A549 (cell line): ENCODE results near the gene S100A12. TPM values are rescaled to one million over a fixed set of nuclear protein-coding genes. Genes with fewer than 3 reads are reported as not detected.
"Not testable (repeated sequence)": the region's sequence is repeated elsewhere in the genome, so short reads cannot be mapped to it uniquely, and the experiment has no call there.

Experiments
- ATAC-seq, 2 experiments: fragments of 200-7000 bp in 1 of 2; fragments of >200 bp in 1 of 2; cut with Nextera tagmentation in 1 of 2; cut with Tn5 transposase in 1 of 2; 3 replicates each; pipeline versions ENCODE4 v1.8.0 to v1.9.1; 2018 to 2020; ENCODE audit warnings: mild to moderate bottlenecking in 1 of 2, moderate library complexity in 1 of 2
- CTCF ChIA-PET: fragments of 300-600 bp; sonication (Branson Sonifier 250); formaldehyde crosslinking; extraction: SDS; loops from one replicate; lab custom pipeline; 2021; ENCODE audit warnings: antibody characterized with exemption, inconsistent platforms; lab: Yijun Ruan, JAX
- POLR2A ChIA-PET: fragments of 350-600 bp; formaldehyde crosslinking; extraction: SDS; loops from one replicate; lab custom pipeline; 2021; ENCODE audit warnings: antibody characterized with exemption, inconsistent platforms; lab: Yijun Ruan, JAX
- DNase-seq, 2 experiments: peaks; one replicate each; pipeline versions ENCODE4 v3.0.0 to v3.0.0-alpha.2; 2011 to 2016; ENCODE audit warnings: low read depth in 1 of 2, low spot score in 1 of 2
- FAIRE-seq: peaks from 2 replicates; lab custom pipeline; 2011; peaks lifted over from hg19 to GRCh38; lab: Jason Lieb, UNC
- H3K27ac ChIP-seq, 2 experiments: fragments of >200 bp; sonication (Bioruptor Twin); formaldehyde crosslinking; 3 replicates each; pipeline ENCODE4 v1.5.1; 2016 to 2017
- H3K4me1 ChIP-seq: fragments of >200 bp; sonication (Bioruptor Twin); formaldehyde crosslinking; 3 replicates; pipeline ENCODE4 v1.6.1; 2016
- H3K4me2 ChIP-seq: fragments of >200 bp; sonication (Bioruptor Twin); formaldehyde crosslinking; 3 replicates; pipeline ENCODE4 v1.6.1; 2016
- H3K4me3 ChIP-seq: fragments of >200 bp; sonication (Bioruptor Twin); formaldehyde crosslinking; 3 replicates; pipeline ENCODE4 v1.5.1; 2016
- H3K9me3 ChIP-seq: fragments of >200 bp; sonication (Bioruptor Twin); formaldehyde crosslinking; 3 replicates; pipeline ENCODE4 v1.6.1; 2016
- CBX8 ChIP-seq: fragments of 200-600 bp; sonication (generic); IDR thresholded peaks from 2 replicates; pipeline ENCODE4 v1.6.1; 2016
- CEBPB ChIP-seq, 2 experiments: fragments of >200 bp in 1 of 2; sonication (Bioruptor Twin) in 1 of 2; formaldehyde crosslinking in 1 of 2; IDR thresholded peaks; 2 replicates each; pipeline ENCODE4 v1.6.1; 2012 to 2016
- EHF ChIP-seq: fragments of 250-450 bp; sonication (Bioruptor Pico); IDR thresholded peaks from 2 replicates; pipeline ENCODE4 v1.5.0; 2020; ENCODE audit warnings: mild to moderate bottlenecking
- EP300 ChIP-seq, 2 experiments: fragments of >200 bp; sonication (Bioruptor Twin); formaldehyde crosslinking; IDR thresholded peaks; 2 replicates in 1 of 2; 3 replicates in 1 of 2; pipeline ENCODE4 v1.6.1; 2016 to 2017
- ESRRA ChIP-seq: fragments of 150-350 bp; IDR thresholded peaks from 2 replicates; pipeline ENCODE4 v1.6.1; 2014; ENCODE audit warnings: mild to moderate bottlenecking, low read length, borderline replicate concordance
- FOSL2 ChIP-seq, 2 experiments: fragments of 450-650 bp in 1 of 2; fragments of >200 bp in 1 of 2; sonication (Bioruptor Twin) in 1 of 2; formaldehyde crosslinking; IDR thresholded peaks; 2 replicates each; pipeline versions ENCODE4 v1.5.0 to v1.6.1; 2016 to 2020; ENCODE audit warnings: mild to moderate bottlenecking in 1 of 2, moderate library complexity in 1 of 2
- HOXA7 ChIP-seq: fragments of 250-450 bp; sonication (Bioruptor Pico); IDR thresholded peaks from 2 replicates; pipeline ENCODE4 v1.5.0; 2020; ENCODE audit warnings: mild to moderate bottlenecking, moderate library complexity
- HOXB13 ChIP-seq: fragments of 250-450 bp; sonication (Bioruptor Pico); IDR thresholded peaks from 2 replicates; pipeline ENCODE4 v1.5.0; 2020; ENCODE audit warnings: low read depth, mild to moderate bottlenecking, moderate library complexity
- KDM1A ChIP-seq: fragments of 200-600 bp; sonication (generic); IDR thresholded peaks from 2 replicates; pipeline ENCODE4 v1.6.1; 2016; ENCODE audit warnings: low read depth, mild to moderate bottlenecking
- MAX ChIP-seq: IDR thresholded peaks from 2 replicates; pipeline ENCODE4 v1.6.1; 2012
- NR3C1 ChIP-seq: fragments of >200 bp; sonication (Bioruptor Twin); formaldehyde crosslinking; IDR thresholded peaks from 3 replicates; pipeline ENCODE4 v1.6.1; 2017
- PHF8 ChIP-seq: fragments of 200-600 bp; sonication (generic); IDR thresholded peaks from 2 replicates; pipeline ENCODE4 v1.6.1; 2016; ENCODE audit warnings: low read depth, mild to moderate bottlenecking, antibody characterized with exemption, moderate library complexity, borderline replicate concordance
- SMC3 ChIP-seq: fragments of >200 bp; sonication (Bioruptor Twin); formaldehyde crosslinking; IDR thresholded peaks from 3 replicates; pipeline ENCODE4 v1.6.1; 2018; ENCODE audit warnings: inconsistent platforms
- ZNF302 ChIP-seq: fragments of 250-450 bp; sonication (Bioruptor Pico); IDR thresholded peaks from 2 replicates; pipeline ENCODE4 v1.9.0; 2021; ENCODE audit warnings: inconsistent platforms, mild to moderate bottlenecking, moderate library complexity
- WGBS: methylation state at CpG from one replicate; pipeline ENCODE4 v1.1.6; 2017; ENCODE audit errors: missing lambda C conversion rate; 5-methylcytosine and 5-hydroxymethylcytosine counted together
- polyA plus RNA-seq, 4 experiments: library from polyadenylated mRNA; depleted of rRNA in 3 of 4; stranded (reverse); fragments of >200 nt; fragmentation: RNase III in 1 of 4; extraction: RNeasy Plus Mini Kit Qiagen cat#74134 plus additional on column Dnase treatment in 1 of 4; gene quantifications; 2 replicates in 3 of 4; 3 replicates in 1 of 4; pipeline ENCODE4 v1.2.3, GENCODE V29; 2011 to 2017

The S100A12 gene
- polyA plus RNA-seq, 2 of the 4 experiments (the other 2 are of a cell fraction), result not detected

- 25% methylated on average over 2 of the region's 2 CpGs for WGBS
- no peaks in the 10 kb centered on the region for H3K4me1 ChIP-seq
- CTCF ChIA-PET, result interaction anchor here (0.7 to 1.3 kb wide), 3 partner anchors 48 to 75 kb away, joined by 3 to 4 read pairs (median 3); no protein-coding TSS in a partner anchor
- DNase-seq (no peak), FAIRE-seq (no peak), ATAC-seq (no peak)
- H3K9me3 ChIP-seq, result no peaks in the 10 kb centered on the region
- no peak overlapping the region for H3K4me3 ChIP-seq
- no peak overlapping the region for H3K27ac ChIP-seq
- H3K4me2 ChIP-seq, result no peak overlapping the region
- TF ChIP-seq KDM1A, result no peak
- POLR2A ChIA-PET, result no interaction called here
Observed at GRCh38 chr1:153420306-153420705, 44.9 kb upstream of the S100A12 start.

- H3K4me1 ChIP-seq, DNase-seq, H3K27ac ChIP-seq, POLR2A ChIA-PET, FAIRE-seq, H3K4me2 ChIP-seq, H3K9me3 ChIP-seq, ATAC-seq, H3K4me3 ChIP-seq: not testable (repeated sequence)
- CTCF ChIA-PET, result interaction anchor here (1.0 to 1.3 kb wide), 3 partner anchors 47 to 76 kb away, joined by 3 to 4 read pairs (median 3); partner anchors contain the start of gene PGLYRP4
- 8% methylated on average over 2 of the region's 2 CpGs for WGBS
Observed at GRCh38 chr1:153419436-153419793, 44.0 kb upstream of the S100A12 start.

- CTCF ChIA-PET, result interaction anchor here (1.2 to 1.3 kb wide), 2 partner anchors 70 to 76 kb away, joined by 3 to 4 read pairs; partner anchors contain the start of gene PGLYRP4
- H3K27ac ChIP-seq, H3K9me3 ChIP-seq, H3K4me3 ChIP-seq, ATAC-seq, DNase-seq, H3K4me1 ChIP-seq, POLR2A ChIA-PET, FAIRE-seq, H3K4me2 ChIP-seq: not testable (repeated sequence)
- WGBS, result 5% methylated on average over 7 of the region's 7 CpGs
Observed at GRCh38 chr1:153418758-153419435, 43.5 kb upstream of the S100A12 start.

- H3K27ac ChIP-seq, result no peak overlapping the region
- 0% methylated on average over 12 of the region's 12 CpGs for WGBS
- POLR2A ChIA-PET, result no interaction called here
- ATAC-seq (no peak), DNase-seq (no peak), FAIRE-seq (no peak)
- no peak overlapping the region for H3K4me3 ChIP-seq
- no peaks in the 10 kb centered on the region for H3K9me3 ChIP-seq
- TF ChIP-seq PHF8, result no peak
- CTCF ChIA-PET, result interaction anchor here (0.9 kb wide), 1 partner anchor 65 kb away, joined by 3 read pairs; no protein-coding TSS in a partner anchor
- H3K4me1 ChIP-seq, result no peaks in the 10 kb centered on the region
- no peak overlapping the region for H3K4me2 ChIP-seq
Observed at GRCh38 chr1:153417136-153417888, 41.9 kb upstream of the S100A12 start.

- 6% methylated on average over 6 of the region's 6 CpGs for WGBS
- Histone ChIP-seq H3K9me3 (no peaks in the 10 kb centered on the region; the same call in 2 of the 3 replicates), H3K4me3 (no peak within 1 kb of the TSS), H3K4me2 (no peak within 1 kb of the TSS), H3K27ac (no peak within 1 kb of the TSS), H3K4me1 (no peaks in the 10 kb centered on the region)
- ChIA-PET CTCF (no interaction called here), POLR2A (no interaction called here)
- ATAC-seq (no peak), DNase-seq (no peak), FAIRE-seq (no peak)
- TF ChIP-seq MAX (no peak), CEBPB (IDR thresholded peaks at IDR 0.05) (no peak), ZNF302 (no peak), HOXA7 (CRISPR knock-in tag) (no peak), FOSL2 (IDR thresholded peaks at IDR 0.05) (no peak), FOSL2 (CRISPR knock-in tag; IDR thresholded peaks at IDR 0.05) (no peak), CBX8 (no peak), HOXB13 (CRISPR knock-in tag) (no peak), EP300 (IDR thresholded peaks at IDR 0.05) (no peak), EHF (CRISPR knock-in tag) (no peak), SMC3 (no peak), NR3C1 (no peak), ESRRA (no peak)
Observed at GRCh38 chr1:153415850-153416570, 40.6 kb upstream of the S100A12 start, which contains the start of gene S100A7A. S100A7A (plus strand) TSS chr1:153416520; CDS start chr1:153418083, 1,563 bp downstream.

GRCh38 chr1:153413961-153414360, 38.5 kb upstream of the S100A12 start:
- POLR2A ChIA-PET, ATAC-seq, H3K27ac ChIP-seq, H3K9me3 ChIP-seq, DNase-seq, H3K4me1 ChIP-seq, H3K4me2 ChIP-seq, H3K4me3 ChIP-seq: not testable (repeated sequence)
- CTCF ChIA-PET, result interaction anchor here (2.0 kb wide), 1 partner anchor 61 kb away, joined by 4 read pairs; no protein-coding TSS in a partner anchor
- peak; percentile 73 for FAIRE-seq

- POLR2A ChIA-PET, H3K4me1 ChIP-seq, H3K4me3 ChIP-seq, FAIRE-seq, H3K4me2 ChIP-seq, DNase-seq, H3K27ac ChIP-seq, H3K9me3 ChIP-seq, ATAC-seq: not testable (repeated sequence)
- WGBS, result 3% methylated on average over 10 of the region's 11 CpGs
- CTCF ChIA-PET, result interaction anchor here (0.6 to 3.4 kb wide), 4 partner anchors 55 to 1358 kb away, joined by 3 to 17 read pairs (median 8); no protein-coding TSS in a partner anchor
Observed at GRCh38 chr1:153407274-153407673, 31.9 kb upstream of the S100A12 start.
